ENCODE data around the gene PRR18.

PRR18 gene

GRCh38 chr6:166344240-166344639 lies 36.0 kb upstream of the PRR18 start:
- DNase-seq (ENCODE audit: extremely low spot score) = no peak
- TF ChIP-seq LEF1 (IDR thresholded peaks at IDR 0.05; ENCODE audit: borderline replicate concordance) = no peak
- TF ChIP-seq TARDBP (IDR thresholded peaks at IDR 0.05) = no peak
- no peak for TF ChIP-seq CTBP1 (IDR thresholded peaks at IDR 0.05; ENCODE audit: borderline replicate concordance)
- POLR2A ChIA-PET = no interaction called here
- CTCF ChIA-PET = no interaction called here

- no peak for DNase-seq (ENCODE audit: extremely low spot score)
- CTCF ChIA-PET = no interaction called here
- POLR2A ChIA-PET = interaction anchor here (0.6 to 1.4 kb wide), 8 partner anchors 9 to 176 kb away, joined by 3 to 9 read pairs (median 4); partner anchors contain the start of gene TBXT
- no peak for TF ChIP-seq BHLHE40 (IDR thresholded peaks at IDR 0.05; ENCODE audit: borderline replicate concordance)
- TF ChIP-seq ELF4 (IDR thresholded peaks at IDR 0.05) = no peak
Observed at GRCh38 chr6:166343150-166343487, 34.9 kb upstream of the PRR18 start.

DNA sequence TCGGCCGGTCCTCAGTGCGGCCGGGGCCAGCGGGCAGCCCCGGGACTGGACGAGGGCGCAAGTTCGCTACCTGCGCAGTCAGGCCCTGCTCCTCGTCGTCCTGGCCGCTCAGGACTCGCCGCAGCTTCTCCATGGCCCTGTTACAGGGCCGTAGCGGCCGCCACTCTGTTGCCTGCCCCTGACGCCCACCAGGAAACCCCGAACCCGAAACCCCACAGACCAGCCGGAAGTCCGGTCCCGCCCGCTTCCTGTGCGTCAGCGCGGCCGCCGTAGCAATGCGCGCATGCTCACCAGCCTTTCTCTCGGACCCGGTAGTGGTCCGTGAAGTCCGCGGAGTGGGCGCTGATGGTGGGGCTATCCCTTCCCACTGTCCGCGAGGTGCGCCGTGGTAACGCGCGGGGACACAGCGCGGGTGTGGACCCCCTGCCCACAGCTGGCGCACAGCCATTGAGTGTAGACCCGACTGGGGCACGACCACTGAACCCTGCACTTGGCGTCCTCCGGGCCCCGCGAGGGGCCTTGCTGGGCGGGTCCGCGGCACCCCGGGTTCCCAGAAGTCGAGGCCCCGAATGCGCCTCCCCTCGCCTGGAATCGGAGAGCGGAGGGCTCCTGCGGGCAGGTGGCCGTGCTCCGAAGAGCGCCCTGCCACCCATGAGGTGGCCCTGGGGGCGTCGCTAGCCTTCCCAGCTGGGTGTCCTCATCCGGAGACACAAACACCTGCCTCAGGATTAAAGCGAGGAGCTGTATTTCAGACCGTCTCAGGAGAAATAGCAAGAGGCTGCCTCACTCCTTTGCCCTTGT lies 34.4 kb upstream of the PRR18 start, which contains the start of gene SFT2D1:
TSS of gene SFT2D1 (minus strand) at position 197 of the 801 bp plus-strand sequence. CDS start at position 133, 64 bp downstream.
- CTCF ChIA-PET = no interaction called here

DNA sequence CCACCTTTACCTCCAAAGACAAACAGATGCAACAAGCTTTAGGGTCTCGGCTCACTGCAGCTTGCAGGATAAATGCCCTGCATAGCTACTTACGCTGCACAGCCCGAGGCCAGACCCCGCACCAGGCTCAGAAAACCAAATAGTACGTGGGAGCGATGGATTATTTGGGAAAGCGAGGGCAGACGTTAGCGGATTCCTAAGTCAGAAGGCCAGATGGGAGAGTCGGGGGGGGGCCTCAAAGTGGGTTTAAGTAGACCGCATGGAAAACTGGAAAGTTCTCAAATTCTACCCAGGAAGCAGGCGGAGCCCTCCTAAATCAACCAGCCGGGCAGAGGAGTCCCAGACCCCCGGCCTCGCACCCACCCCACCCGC lies 33.8 kb upstream of the PRR18 start:
- no peak for DNase-seq (ENCODE audit: extremely low spot score)
- CTCF ChIA-PET = no interaction called here

More for the DNA sequence above, 34.4 kb upstream of the PRR18 start, which contains the start of gene SFT2D1:
- DNase-seq (ENCODE audit: extremely low spot score) = peak; percentile 95
- TF ChIP-seq L3MBTL2 (conservative IDR thresholded peaks at IDR 0.05) (peak; percentile 76), ELF4 (IDR thresholded peaks at IDR 0.05) (peak; percentile 75), SUZ12 (IDR thresholded peaks at IDR 0.05) (no peak)
- POLR2A ChIA-PET = interaction anchor here (0.6 to 1.4 kb wide), 9 partner anchors 9 to 289 kb away, joined by 3 to 9 read pairs (median 4); partner anchors contain the start of gene TBXT

GRCh38 chr6:166341464-166341863 lies 33.3 kb upstream of the PRR18 start:
- no peak for DNase-seq (ENCODE audit: extremely low spot score)
- ChIA-PET CTCF (no interaction called here), POLR2A (interaction anchor here (0.6 kb wide), 1 partner anchor 10 kb away, joined by 3 read pairs; no protein-coding TSS in a partner anchor)
- no peak for TF ChIP-seq FOXK2 (IDR thresholded peaks at IDR 0.05)
- no peak for TF ChIP-seq TARDBP (IDR thresholded peaks at IDR 0.05)
- TF ChIP-seq ZNF384 (IDR thresholded peaks at IDR 0.05) = peak; percentile 39; the same call in 1 of the 2 replicates
- TF ChIP-seq BHLHE40 (IDR thresholded peaks at IDR 0.05; ENCODE audit: borderline replicate concordance) = no peak
- TF ChIP-seq FOXM1 (IDR thresholded peaks at IDR 0.05; ENCODE audit: borderline replicate concordance) = no peak
- no peak for TF ChIP-seq HDGF (IDR thresholded peaks at IDR 0.05; ENCODE audit: borderline replicate concordance)
- no peak for TF ChIP-seq ARNT (IDR thresholded peaks at IDR 0.05)
- no peak for TF ChIP-seq PKNOX1 (IDR thresholded peaks at IDR 0.05)

More for the DNA sequence above, 33.8 kb upstream of the PRR18 start:
- POLR2A ChIA-PET = interaction anchor here (0.6 to 1.4 kb wide), 4 partner anchors 8 to 290 kb away, joined by 3 to 4 read pairs (median 4); no protein-coding TSS in a partner anchor
- TF ChIP-seq ELF4 (IDR thresholded peaks at IDR 0.05) = no peak
- TF ChIP-seq L3MBTL2 (conservative IDR thresholded peaks at IDR 0.05) = no peak
- TF ChIP-seq FOXA1 (IDR thresholded peaks at IDR 0.05) = no peak
- TF ChIP-seq HDGF (IDR thresholded peaks at IDR 0.05; ENCODE audit: borderline replicate concordance) = no peak
- TF ChIP-seq FOXK2 (IDR thresholded peaks at IDR 0.05) = no peak
- no peak for TF ChIP-seq PKNOX1 (IDR thresholded peaks at IDR 0.05)
- no peak for TF ChIP-seq SP1 (IDR thresholded peaks at IDR 0.05)
- TF ChIP-seq ARNT (IDR thresholded peaks at IDR 0.05) = no peak
- no peak for TF ChIP-seq SUZ12 (IDR thresholded peaks at IDR 0.05)
- no peak for TF ChIP-seq TARDBP (IDR thresholded peaks at IDR 0.05)
- no peak for TF ChIP-seq NFRKB (IDR thresholded peaks at IDR 0.05)
- no peak for TF ChIP-seq ZNF384 (IDR thresholded peaks at IDR 0.05)
- TF ChIP-seq FOXM1 (IDR thresholded peaks at IDR 0.05; ENCODE audit: borderline replicate concordance) = no peak
- no peak for TF ChIP-seq LEF1 (IDR thresholded peaks at IDR 0.05; ENCODE audit: borderline replicate concordance)

DNA sequence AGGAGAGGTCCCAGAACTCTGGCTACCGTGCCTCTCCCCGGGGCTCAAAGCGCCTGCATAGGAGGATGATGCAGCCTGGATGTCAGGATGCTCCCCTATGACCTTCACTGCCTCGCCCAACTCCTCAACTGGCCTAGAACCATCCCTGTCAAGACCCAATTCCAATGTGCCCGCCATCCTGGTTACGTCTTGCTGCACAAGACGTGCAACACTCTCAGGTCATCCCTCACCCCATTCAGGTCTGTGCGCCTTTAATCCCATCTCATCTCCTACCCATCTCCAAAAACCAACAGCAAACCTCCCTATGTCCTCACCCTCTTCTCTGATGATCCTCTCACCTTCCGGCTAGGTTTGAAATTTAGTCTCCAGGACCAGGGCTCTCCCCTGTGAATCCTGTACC lies 30.7 kb upstream of the PRR18 start:
- CTCF ChIA-PET = no interaction called here
- DNase-seq (ENCODE audit: extremely low spot score) = no peak
- TF ChIP-seq FOXK2 (IDR thresholded peaks at IDR 0.05) (no peak), LEF1 (IDR thresholded peaks at IDR 0.05; ENCODE audit: borderline replicate concordance) (no peak), HDGF (IDR thresholded peaks at IDR 0.05; ENCODE audit: borderline replicate concordance) (no peak), SUZ12 (IDR thresholded peaks at IDR 0.05) (no peak), BHLHE40 (IDR thresholded peaks at IDR 0.05; ENCODE audit: borderline replicate concordance) (no peak), ARNT (IDR thresholded peaks at IDR 0.05) (no peak), ZNF384 (IDR thresholded peaks at IDR 0.05) (no peak), ELF4 (IDR thresholded peaks at IDR 0.05) (no peak), NFRKB (IDR thresholded peaks at IDR 0.05) (no peak), FOXM1 (IDR thresholded peaks at IDR 0.05; ENCODE audit: borderline replicate concordance) (no peak), CTBP1 (IDR thresholded peaks at IDR 0.05; ENCODE audit: borderline replicate concordance) (no peak), L3MBTL2 (conservative IDR thresholded peaks at IDR 0.05) (no peak), PKNOX1 (IDR thresholded peaks at IDR 0.05) (no peak), TARDBP (IDR thresholded peaks at IDR 0.05) (no peak), SP1 (IDR thresholded peaks at IDR 0.05) (no peak), FOXA1 (IDR thresholded peaks at IDR 0.05) (no peak)

More for the DNA sequence above, 30.7 kb upstream of the PRR18 start:
- POLR2A ChIA-PET = no interaction called here
